Spleen (tissue), 11 donors: ENCODE data around the gene TBC1D19. TPM values are rescaled to one million over a fixed set of nuclear protein-coding genes. Genes with fewer than 3 reads are reported as not detected.

Source experiments
- DNase-seq: peaks from one replicate; pipeline ENCODE4 v3.0.0-alpha.2; 2020
- H3K27ac ChIP-seq, 8 donors: fragments of 200-600 bp; sonication (generic) in 7 of 8; 1 replicate in 4 of 8; 2 replicates in 4 of 8; pipeline versions ENCODE4 v1.5.0 to v1.8.0; 2016 to 2021; ENCODE audit warnings: inconsistent platforms in 4 of 8, mild to moderate bottlenecking in 4 of 8, moderate library complexity in 1 of 8
- H3K27me3 ChIP-seq, 7 donors: fragments of 200-600 bp; sonication (generic) in 6 of 7; replicated peaks in 1 of 7; 1 replicate in 4 of 7; 2 replicates in 3 of 7; pipeline versions ENCODE4 v1.5.0 to v1.8.0; 2016 to 2021; ENCODE audit warnings: inconsistent platforms in 3 of 7, mild to moderate bottlenecking in 1 of 7
- H3K36me3 ChIP-seq, 6 donors: fragments of 200-600 bp; sonication (generic) in 5 of 6; 1 replicate in 4 of 6; 2 replicates in 2 of 6; pipeline versions ENCODE4 v1.5.0 to v1.8.0; 2016 to 2021; ENCODE audit warnings: inconsistent platforms in 2 of 6
- H3K4me1 ChIP-seq, 6 donors: fragments of 200-600 bp; sonication (generic) in 5 of 6; 1 replicate in 3 of 6; 2 replicates in 3 of 6; pipeline versions ENCODE4 v1.5.0 to v1.8.0; 2016 to 2021; ENCODE audit warnings: inconsistent platforms in 3 of 6
- H3K4me3 ChIP-seq, 8 donors: fragments of 200-600 bp; sonication (generic) in 7 of 8; 1 replicate in 4 of 8; 2 replicates in 4 of 8; pipeline versions ENCODE4 v1.5.0 to v1.8.0; 2016 to 2021; ENCODE audit warnings: inconsistent platforms in 4 of 8, mild to moderate bottlenecking in 4 of 8, moderate library complexity in 2 of 8
- H3K9me3 ChIP-seq, 8 donors: fragments of 200-600 bp; sonication (generic) in 7 of 8; 1 replicate in 4 of 8; 2 replicates in 4 of 8; pipeline versions ENCODE4 v1.5.0 to v1.8.0; 2016 to 2021; ENCODE audit warnings: inconsistent platforms in 4 of 8
- CTCF ChIP-seq, 11 experiments: fragments of 200-600 bp in 7 of 11; fragments of 450-650 bp in 4 of 11; sonication (generic) in 4 of 11; IDR thresholded peaks in 8 of 11; conservative IDR thresholded peaks in 3 of 11; 1 replicate in 7 of 11; 2 replicates in 4 of 11; pipeline versions ENCODE4 v1.4.0 to v1.8.0; 2016 to 2021; ENCODE audit warnings: antibody characterized with exemption in 11 of 11, inconsistent platforms in 4 of 11, mild to moderate bottlenecking in 1 of 11
- POLR2A ChIP-seq, 3 donors: fragments of 450-650 bp; IDR thresholded peaks; one replicate each; pipeline ENCODE4 v1.5.1; 2017; ENCODE audit warnings: antibody characterized with exemption in 3 of 3, mild to moderate bottlenecking in 1 of 3
- POLR2AphosphoS5 ChIP-seq, 3 donors: sonication (generic); formaldehyde crosslinking; IDR thresholded peaks; one replicate each; pipeline ENCODE4 v1.5.1; 2017; ENCODE audit warnings: antibody characterized with exemption in 3 of 3
- WGBS, 5 donors: extraction: QIAGEN DNeasy Blood & Tissue Kit in 3 of 5; methylation state at CpG; one replicate each; pipeline versions ENCODE4 v1.1.5 to v1.1.7; 2013 to 2018; 5-methylcytosine and 5-hydroxymethylcytosine counted together
- intact Hi-C: fragments of 100-400 bp; cut with DNase I; formaldehyde crosslinking; loops from one replicate; pipeline ENCODE4 v1.15.0; 2023; ENCODE audit warnings: low total_unique reads
- polyA plus RNA-seq, 3 donors: library from polyadenylated mRNA; stranded (reverse); fragments of 200-250 nt; gene quantifications; one replicate each; pipeline ENCODE4 v1.2.1, GENCODE V29; 2013
- total RNA-seq, 7 donors: library from RNA; depleted of rRNA in 3 of 7; stranded (reverse); fragments of >200 nt in 3 of 7; fragmentation: NEBNext Ultra II Directional in 4 of 7; extraction: Animal tissue kit (Norgen Biotek cat#: 25700) in 4 of 7; gene quantifications; one replicate each; pipeline versions ENCODE4 v1.1.0 to v1.2.1, GENCODE V29; 2016 to 2021
- donor health status: healthy with polysubstance abuse.
- donor health status: DM: no; HTN: no; CAD: no; lungs with moderate emphysema.
- donor health status: DM: no; HTN: no; CAD: no.
- donor health status: Bipolar disorder and iron deficiency.
- donor health status: healthy.
- donor health status: DM: no; HTN: no; CAD: no.
- donor health status: DM: yes; HTN: yes; CAD: no.

Gene TBC1D19
- total and polyA plus RNA-seq, 10 donors: 1.1 to 18.0 (median 8.4) TPM

- no peak overlapping the region for H3K27ac ChIP-seq
- DNase-seq: no peak
- no peak overlapping the region for H3K4me3 ChIP-seq
- no peaks in the 10 kb centered on the region for H3K4me1 ChIP-seq
- intact Hi-C loops: no loop called here
- peaks cover 4 to 32% (median 27%) of the 10 kb centered on the region in 8 donors for H3K9me3 ChIP-seq
- H3K27me3 ChIP-seq: no peaks in the 10 kb centered on the region
- 83 to 97% (median 90%) methylated on average over 3 of the region's 3 CpGs for WGBS, 5 donors
- H3K36me3 ChIP-seq: peaks cover 0 to 45% (median 1%) of the 10 kb centered on the region in 6 donors
- TF ChIP-seq POLR2A (IDR thresholded peaks at IDR 0.05) (no peak), CTCF (IDR thresholded peaks at IDR 0.05 in 8 of 11, conservative IDR thresholded peaks at IDR 0.05 in 3 of 11) (no peak), POLR2AphosphoS5 (IDR thresholded peaks at IDR 0.05) (no peak)
Observed at GRCh38 chr4:26682436-26682835, 98.6 kb downstream of the TBC1D19 start.

GRCh38 chr4:26685250-26685649 lies 101.4 kb downstream of the TBC1D19 start:
- Histone ChIP-seq H3K36me3 (peaks cover 0 to 25% (median 0%) of the 10 kb centered on the region in 6 donors), H3K9me3 (peaks cover 0 to 4% (median 0%) of the 10 kb centered on the region in 8 donors), H3K4me3 (no peak overlapping the region), H3K27me3 (no peaks in the 10 kb centered on the region), H3K27ac (no peak overlapping the region), H3K4me1 (no peaks in the 10 kb centered on the region)
- intact Hi-C loops: no loop called here
- no peak for TF ChIP-seq POLR2A (IDR thresholded peaks at IDR 0.05)
- no peak for TF ChIP-seq CTCF (IDR thresholded peaks at IDR 0.05 in 8 of 11, conservative IDR thresholded peaks at IDR 0.05 in 3 of 11)
- TF ChIP-seq POLR2AphosphoS5 (IDR thresholded peaks at IDR 0.05): no peak
- DNase-seq: no peak
- 88 to 96% (median 94%) methylated on average over 1 of the region's 1 CpG for WGBS, 5 donors

DNA sequence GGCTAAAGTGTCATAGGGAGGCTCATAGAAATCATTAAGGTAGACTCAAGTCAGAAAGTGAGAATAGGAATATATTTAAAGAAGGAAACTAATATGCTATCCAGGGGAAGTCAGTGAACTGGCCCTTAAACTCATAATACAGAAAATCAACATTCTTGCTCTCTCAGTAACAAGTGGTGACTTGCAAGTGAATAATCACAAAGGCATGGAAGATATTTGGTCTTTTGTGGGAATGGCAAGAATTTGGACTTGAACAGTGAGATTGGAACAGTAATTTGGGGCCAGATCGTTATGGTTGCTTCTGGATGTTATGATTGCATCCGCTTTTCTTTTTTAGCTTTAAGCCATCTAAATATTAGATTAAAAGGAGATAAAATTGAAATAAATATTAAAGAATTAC lies 103.8 kb downstream of the TBC1D19 start:
- TF ChIP-seq POLR2A (IDR thresholded peaks at IDR 0.05) (no peak), POLR2AphosphoS5 (IDR thresholded peaks at IDR 0.05) (no peak), CTCF (IDR thresholded peaks at IDR 0.05 in 8 of 11, conservative IDR thresholded peaks at IDR 0.05 in 3 of 11) (no peak)

GRCh38 chr4:26690506-26690905 lies 106.6 kb downstream of the TBC1D19 start:
- TF ChIP-seq POLR2A (IDR thresholded peaks at IDR 0.05) (no peak), POLR2AphosphoS5 (IDR thresholded peaks at IDR 0.05) (no peak), CTCF (IDR thresholded peaks at IDR 0.05 in 8 of 11, conservative IDR thresholded peaks at IDR 0.05 in 3 of 11) (no peak)
- no peak for DNase-seq
- Histone ChIP-seq H3K4me3 (no peak overlapping the region), H3K27me3 (no peaks in the 10 kb centered on the region), H3K9me3 (no peaks in the 10 kb centered on the region), H3K36me3 (peaks cover 0 to 17% (median 0%) of the 10 kb centered on the region in 6 donors), H3K27ac (no peak overlapping the region), H3K4me1 (no peaks in the 10 kb centered on the region)
- intact Hi-C loops: no loop called here
- 66 to 97% (median 82%) methylated on average over 3 of the region's 3 CpGs for WGBS, 5 donors

More for the DNA sequence above, 103.8 kb downstream of the TBC1D19 start:
- Histone ChIP-seq H3K36me3 (peaks cover 0 to 33% (median 0%) of the 10 kb centered on the region in 6 donors), H3K4me3 (no peak overlapping the region), H3K27ac (no peak overlapping the region), H3K27me3 (no peaks in the 10 kb centered on the region), H3K9me3 (no peaks in the 10 kb centered on the region), H3K4me1 (no peaks in the 10 kb centered on the region)
- intact Hi-C loops: no loop called here
- DNase-seq: no peak
- WGBS, 5 donors: 93 to 98% (median 96%) methylated on average over 2 of the region's 2 CpGs
